ENCODE data around the gene SCG3. TPM values are rescaled to one million over a fixed set of nuclear protein-coding genes. Genes with fewer than 3 reads are reported as not detected.

Gene SCG3
- total and polyA plus RNA-seq, 2 of the 4 experiments (the other 2 are of a cell fraction): 0.02 TPM; not detected in 1

- no peak overlapping the region for H3K14ac ChIP-seq (replicated peaks; ENCODE audit: low read depth, low read length)
- H4K8ac ChIP-seq (ENCODE audit: low read depth in 2 of 2, low read length in 2 of 2): no peak overlapping the region
- no peaks in the 10 kb centered on the region for H3K4me1 ChIP-seq (ENCODE audit: control insufficient read depth, insufficient read depth, low read length)
- H3K27me3 ChIP-seq (ENCODE audit: control insufficient read depth, insufficient read depth, low read length): no peaks in the 10 kb centered on the region
- no peaks in the 10 kb centered on the region for H3K9me3 ChIP-seq (ENCODE audit: control insufficient read depth, insufficient read depth, low read length)
- in situ Hi-C loops (cut with MboI; ENCODE audit: low sequenced_read_pairs) (no loop called here), intact Hi-C loops (cut with micrococcal nuclease) (no loop called here), dilution Hi-C loops (cut with HindIII; ENCODE audit: low sequenced_read_pairs, unreplicated experiment) (no loop called here)
- ATAC-seq (ENCODE audit: low read depth) (no peak), DNase-seq (no peak)
- H3K9me1 ChIP-seq (ENCODE audit: insufficient read depth, low read length): peaks cover 3% of the 10 kb centered on the region; the same call in 1 of the 2 replicates
- ChIA-PET CTCF (no interaction called here), POLR2A (ENCODE audit: unreplicated experiment) (no interaction called here)
- H3K79me1 ChIP-seq (ENCODE audit: low read depth in 1 of 2, low read length in 2 of 2): no peaks in the 10 kb centered on the region
- no peak overlapping the region for H2BK120ac ChIP-seq (ENCODE audit: low read depth, low read length)
- no peak overlapping the region for H2BK5ac ChIP-seq (ENCODE audit: low read depth, low read length, poor library complexity, severe bottlenecking)
- BruUV-seq (replicated peaks): no TSS peak
- H3K27ac ChIP-seq (ENCODE audit: insufficient read depth, low read length): no peak overlapping the region
- no peak overlapping the region for H3K4me3 ChIP-seq (ENCODE audit: insufficient read depth, low read depth, low read length)
- H2AFZ ChIP-seq (replicated peaks; ENCODE audit: low read length, poor library complexity): no peak overlapping the region
- H3K9ac ChIP-seq (ENCODE audit: low read depth, low read length): no peak overlapping the region
- H2BK15ac ChIP-seq (ENCODE audit: low read depth, low read length): no peak overlapping the region
- no peak overlapping the region for H4K91ac ChIP-seq (ENCODE audit: insufficient read depth, low read depth, low read length)
- no peak overlapping the region for H4K5ac ChIP-seq (ENCODE audit: low read depth, low read length)
- no peak overlapping the region for H2BK20ac ChIP-seq (ENCODE audit: low read depth, low read length)
- H3K23ac ChIP-seq (ENCODE audit: low read depth, low read length): no peak overlapping the region
- H2AK9ac ChIP-seq (replicated peaks; ENCODE audit: low read depth, low read length, poor library complexity): no peak overlapping the region
- no peak overlapping the region for H3K56ac ChIP-seq (ENCODE audit: extremely low read depth, insufficient read depth, low read length)
- TF ChIP-seq ELK1 (IDR thresholded peaks at IDR 0.05; ENCODE audit: borderline replicate concordance, low read depth, low read length): no peak
- TF ChIP-seq RCOR1 (IDR thresholded peaks at IDR 0.05; ENCODE audit: insufficient replicate concordance, low read length): no peak
- no peak for TF ChIP-seq CEBPB (IDR thresholded peaks at IDR 0.05; ENCODE audit: low read depth, low read length)
- no peak for TF ChIP-seq MAFK (IDR thresholded peaks at IDR 0.05; ENCODE audit: low read depth, low read length)
- TF ChIP-seq NFE2L2 (IDR thresholded peaks at IDR 0.05; ENCODE audit: low read depth, low read length): no peak
- TF ChIP-seq, protein P1, sequence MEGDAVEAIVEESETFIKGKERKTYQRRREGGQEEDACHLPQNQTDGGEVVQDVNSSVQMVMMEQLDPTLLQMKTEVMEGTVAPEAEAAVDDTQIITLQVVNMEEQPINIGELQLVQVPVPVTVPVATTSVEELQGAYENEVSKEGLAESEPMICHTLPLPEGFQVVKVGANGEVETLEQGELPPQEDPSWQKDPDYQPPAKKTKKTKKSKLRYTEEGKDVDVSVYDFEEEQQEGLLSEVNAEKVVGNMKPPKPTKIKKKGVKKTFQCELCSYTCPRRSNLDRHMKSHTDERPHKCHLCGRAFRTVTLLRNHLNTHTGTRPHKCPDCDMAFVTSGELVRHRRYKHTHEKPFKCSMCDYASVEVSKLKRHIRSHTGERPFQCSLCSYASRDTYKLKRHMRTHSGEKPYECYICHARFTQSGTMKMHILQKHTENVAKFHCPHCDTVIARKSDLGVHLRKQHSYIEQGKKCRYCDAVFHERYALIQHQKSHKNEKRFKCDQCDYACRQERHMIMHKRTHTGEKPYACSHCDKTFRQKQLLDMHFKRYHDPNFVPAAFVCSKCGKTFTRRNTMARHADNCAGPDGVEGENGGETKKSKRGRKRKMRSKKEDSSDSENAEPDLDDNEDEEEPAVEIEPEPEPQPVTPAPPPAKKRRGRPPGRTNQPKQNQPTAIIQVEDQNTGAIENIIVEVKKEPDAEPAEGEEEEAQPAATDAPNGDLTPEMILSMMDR (conservative IDR thresholded peaks at IDR 0.05; ENCODE audit: low read depth, low read length): no peak
- no peak for TF ChIP-seq POLR2A (IDR thresholded peaks at IDR 0.05; ENCODE audit: low read depth, low read length)
- TF ChIP-seq SMC3 (IDR thresholded peaks at IDR 0.05; ENCODE audit: low read depth, low read length): no peak
- TF ChIP-seq FOS (IDR thresholded peaks at IDR 0.05; ENCODE audit: low read depth, low read length): no peak
- TF ChIP-seq USF2 (IDR thresholded peaks at IDR 0.05; ENCODE audit: low read depth, low read length): no peak
- no peak for TF ChIP-seq CHD1 (IDR thresholded peaks at IDR 0.05; ENCODE audit: low read depth, low read length)
- no peak for TF ChIP-seq BHLHE40 (IDR thresholded peaks at IDR 0.05; ENCODE audit: low read depth, low read length)
- TF ChIP-seq RFX5 (IDR thresholded peaks at IDR 0.05; ENCODE audit: low read depth, low read length): no peak
- TF ChIP-seq MAZ (IDR thresholded peaks at IDR 0.05; ENCODE audit: borderline replicate concordance, low read depth, low read length): no peak
- TF ChIP-seq RAD21 (IDR thresholded peaks at IDR 0.05; ENCODE audit: low read length): no peak
- WGBS, 2 experiments (ENCODE audit: extremely low coverage in 2 of 2, insufficient read length in 1 of 2): no CpG with 5 or more reads among the region's 1 CpG
- H3K36me3 ChIP-seq (ENCODE audit: control insufficient read depth, insufficient read depth, low read length): no peaks in the 10 kb centered on the region
- no peak overlapping the region for H3K4ac ChIP-seq (ENCODE audit: low read depth, low read length)
- H3K18ac ChIP-seq (ENCODE audit: low read depth, low read length): no peak overlapping the region
- no peak overlapping the region for H2AK5ac ChIP-seq (ENCODE audit: low read depth, low read length)
- no peaks in the 10 kb centered on the region for H4K20me1 ChIP-seq (ENCODE audit: insufficient read depth, low read length)
- H3K4me2 ChIP-seq (ENCODE audit: low read depth, low read length): no peak overlapping the region
These were observed 32.9 kb downstream of the SCG3 start for GRCh38 chr15:51714162-51714561.
